GM12874 (cell line): Measurements from ENCODE around the gene PLPPR5.

Experiments
- CTCF ChIP-seq: IDR thresholded peaks from 2 replicates; pipeline ENCODE4 v1.5.1; 2011; ENCODE audit warnings: low read depth, mild to moderate bottlenecking, control low read depth, low read length, moderate library complexity; ENCODE audit not compliant: insufficient read depth

The PLPPR5 gene

GRCh38 chr1:98985687-98986086 lies 19.0 kb downstream of the PLPPR5 start:
- no peak for TF ChIP-seq CTCF

GRCh38 chr1:98981917-98982513 lies 22.6 kb downstream of the PLPPR5 start:
- no peak for TF ChIP-seq CTCF

- no peak for TF ChIP-seq CTCF
These were observed 25.2 kb downstream of the PLPPR5 start for GRCh38 chr1:98979463-98979862.

- TF ChIP-seq CTCF, result no peak
These were observed 28.9 kb downstream of the PLPPR5 start for GRCh38 chr1:98975810-98976209.

GRCh38 chr1:98975113-98975512 lies 29.5 kb downstream of the PLPPR5 start:
- TF ChIP-seq CTCF, result no peak

GRCh38 chr1:98969798-98970490 lies 34.7 kb downstream of the PLPPR5 start:
- TF ChIP-seq CTCF, result no peak

GRCh38 chr1:98967122-98967521 lies 37.5 kb downstream of the PLPPR5 start:
- no peak for TF ChIP-seq CTCF

- no peak for TF ChIP-seq CTCF
These were observed 39.3 kb downstream of the PLPPR5 start for GRCh38 chr1:98965394-98965793.
